GM10266 (cell line): Measurements from ENCODE around the gene GZMM.

ENCODE experiments used
- DNase-seq: peaks from one replicate; pipeline ENCODE4 v3.0.0; 2012; ENCODE audit errors: extremely low spot score
- CTCF ChIP-seq: IDR thresholded peaks from 2 replicates; pipeline ENCODE4 v1.5.1; 2012; ENCODE audit warnings: mild to moderate bottlenecking, low read depth; ENCODE audit not compliant: control insufficient read depth, insufficient read depth; ENCODE audit errors: missing control alignments

Gene GZMM

GRCh38 chr19:531753-532560 is 11.9 kb upstream of the GZMM start, which contains the start of gene CDC34:
Gene CDC34, plus strand, starts transcription at chr19:531760. Its CDS starts 172 bp downstream, at chr19:531932.
- TF ChIP-seq CTCF = no peak
- DNase-seq = peak; percentile 69

- peak; percentile 75 for DNase-seq
- peak; percentile 43 for TF ChIP-seq CTCF
Observed at GRCh38 chr19:532561-533363, 11.1 kb upstream of the GZMM start.

- no peak for TF ChIP-seq CTCF
- no peak for DNase-seq
Observed at GRCh38 chr19:533364-534058, 10.3 kb upstream of the GZMM start.

- TF ChIP-seq CTCF = no peak
- DNase-seq = no peak
Observed at GRCh38 chr19:534088-534487, 9.8 kb upstream of the GZMM start.

- TF ChIP-seq CTCF = peak; percentile 14
- DNase-seq = no peak
Observed at GRCh38 chr19:535017-535835, 8.6 kb upstream of the GZMM start.

- TF ChIP-seq CTCF = no peak
Observed at GRCh38 chr19:536031-536880, 7.6 kb upstream of the GZMM start.

More at GRCh38 chr19:536031-536880, 7.6 kb upstream of the GZMM start:
- DNase-seq = no peak
